Measurements from ENCODE around the gene VMO1. TPM values are rescaled to one million over a fixed set of nuclear protein-coding genes. Genes with fewer than 3 reads are reported as not detected.

The VMO1 gene
- polyA plus RNA-seq, 3 donors: 0.54 to 2.1 (median 0.79) TPM

GRCh38 chr17:4806456-4806776 lies 20.3 kb upstream of the VMO1 start:
- H3K27me3 ChIP-seq (ENCODE audit: control insufficient read depth in 2 of 2, insufficient read depth in 2 of 2, low read length in 2 of 2): peaks cover 3 to 28% of the 10 kb centered on the region in 2 donors
- peak overlapping the region; percentile 37 to 81 (median 38) for H3K4me3 ChIP-seq (replicated peaks in 1 of 3; ENCODE audit: low read depth in 2 of 3, low read length in 3 of 3)
- no peaks in the 10 kb centered on the region for H3K9me3 ChIP-seq (replicated peaks in 1 of 2; ENCODE audit: control insufficient read depth in 1 of 2, insufficient read depth in 1 of 2, low read length in 2 of 2)
- H3K4me1 ChIP-seq (ENCODE audit: control insufficient read depth in 1 of 2, insufficient read depth in 2 of 2, low read length in 2 of 2): peaks cover 10 to 11% of the 10 kb centered on the region in 2 donors
- TF ChIP-seq CTCF (IDR thresholded peaks at IDR 0.05): no peak
- H3K9ac ChIP-seq (ENCODE audit: insufficient read depth, low read length, poor library complexity, severe bottlenecking): peak overlapping the region; percentile 43
- WGBS (ENCODE audit: insufficient coverage): 2% methylated on average over 11 of the region's 16 CpGs
- no peak overlapping the region for H3K27ac ChIP-seq (ENCODE audit: low read depth in 1 of 2, low read length in 2 of 2)
- Mint-ChIP-seq H3K27me3 (ENCODE audit: low read depth in 3 of 3) (peaks cover 24 to 48% (median 44%) of the 10 kb centered on the region in 3 donors), H3K36me3 (peaks cover 38 to 39% of the 10 kb centered on the region in 2 donors), H3K4me1 (peaks cover 24% of the 10 kb centered on the region), H3K27ac (no peak overlapping the region), H3K9me3 (peaks cover 0 to 4% (median 2%) of the 10 kb centered on the region in 7 donors), H3K4me3 (peak overlapping the region; percentile 72 to 79)
- H3K79me2 ChIP-seq (ENCODE audit: insufficient read depth, low read length): no peaks in the 10 kb centered on the region
- DNase-seq: no peak
- peaks cover 16 to 28% of the 10 kb centered on the region in 2 donors for H3K36me3 ChIP-seq (replicated peaks in 1 of 2; ENCODE audit: control insufficient read depth in 1 of 2, insufficient read depth in 2 of 2, low read length in 2 of 2)
- intact Hi-C loops (cut with micrococcal nuclease): loop anchor here (5.0 kb wide), 2 partner anchors 76 to 191 kb away; partner anchors contain the start of genes INCA1 (in 1 of the 2) and KIF1C (in 1 of the 2)
- H3K4me2 ChIP-seq (replicated peaks; ENCODE audit: extremely low read depth, low read length, poor library complexity, severe bottlenecking): peak overlapping the region; percentile 83
- H2AFZ ChIP-seq (ENCODE audit: insufficient read depth, low read depth, low read length, poor library complexity, severe bottlenecking): peak overlapping the region; percentile 71
- H4K20me1 ChIP-seq (ENCODE audit: insufficient read depth, low read length): peaks cover 10% of the 10 kb centered on the region

GRCh38 chr17:4802228-4802627 lies 16.1 kb upstream of the VMO1 start, which contains the start of gene C17orf114:
TSS of gene C17orf114 (minus strand) at chr17:4802328.
- Mint-ChIP-seq H3K27me3 (ENCODE audit: low read depth in 3 of 3) (peaks cover 19 to 26% (median 20%) of the 10 kb centered on the region in 3 donors), H3K4me3 (no peak within 1 kb of the TSS), H3K9me3 (peaks cover 0 to 3% (median 0%) of the 10 kb centered on the region in 7 donors), H3K27ac (peak within 1 kb of the TSS in 1 of 7 donors; percentile 38), H3K4me1 (peaks cover 5% of the 10 kb centered on the region), H3K36me3 (peaks cover 25% of the 10 kb centered on the region in 2 donors)
- Histone ChIP-seq H3K27ac (ENCODE audit: low read depth in 1 of 2, low read length in 2 of 2) (no peak within 1 kb of the TSS), H3K36me3 (replicated peaks in 1 of 2; ENCODE audit: control insufficient read depth in 1 of 2, insufficient read depth in 2 of 2, low read length in 2 of 2) (peaks cover 15 to 19% of the 10 kb centered on the region in 2 donors), H3K27me3 (ENCODE audit: control insufficient read depth in 2 of 2, insufficient read depth in 2 of 2, low read length in 2 of 2) (peaks cover 3 to 15% of the 10 kb centered on the region in 2 donors), H3K4me1 (ENCODE audit: control insufficient read depth in 1 of 2, insufficient read depth in 2 of 2, low read length in 2 of 2) (peaks cover under 1 to 4% of the 10 kb centered on the region in 2 donors), H3K4me3 (replicated peaks in 1 of 3; ENCODE audit: low read depth in 2 of 3, low read length in 3 of 3) (no peak within 1 kb of the TSS), H3K4me2 (replicated peaks; ENCODE audit: extremely low read depth, low read length, poor library complexity, severe bottlenecking) (no peak within 1 kb of the TSS), H3K9me3 (replicated peaks in 1 of 2; ENCODE audit: control insufficient read depth in 1 of 2, insufficient read depth in 1 of 2, low read length in 2 of 2) (no peaks in the 10 kb centered on the region), H2AFZ (ENCODE audit: insufficient read depth, low read depth, low read length, poor library complexity, severe bottlenecking) (no peak within 1 kb of the TSS), H4K20me1 (ENCODE audit: insufficient read depth, low read length) (no peaks in the 10 kb centered on the region), H3K79me2 (ENCODE audit: insufficient read depth, low read length) (peaks cover 3% of the 10 kb centered on the region), H3K9ac (ENCODE audit: insufficient read depth, low read length, poor library complexity, severe bottlenecking) (no peak within 1 kb of the TSS)
- intact Hi-C loops (cut with micrococcal nuclease): no loop called here
- 97% methylated on average over 3 of the region's 9 CpGs for WGBS (ENCODE audit: insufficient coverage)
- TF ChIP-seq CTCF (IDR thresholded peaks at IDR 0.05): no peak
- DNase-seq: no peak
